ENCODE data around the gene NTRK3.
"Not testable (repeated sequence)": the region's sequence is repeated elsewhere in the genome, so short reads cannot be mapped to it uniquely, and the experiment has no call there.

NTRK3 gene

GRCh38 chr15:87866961-87867360 is 389.6 kb downstream of the NTRK3 start:
- DNase-seq: no peak

- DNase-seq: no peak
These were observed 393.4 kb downstream of the NTRK3 start for GRCh38 chr15:87863152-87863551.

GRCh38 chr15:87860743-87861142 is 395.8 kb downstream of the NTRK3 start:
- no peak for DNase-seq

- DNase-seq: no peak
These were observed 397.9 kb downstream of the NTRK3 start for GRCh38 chr15:87858651-87859050.

GRCh38 chr15:87851497-87851896 is 405.0 kb downstream of the NTRK3 start:
- no peak for DNase-seq

GRCh38 chr15:87850916-87851315 is 405.6 kb downstream of the NTRK3 start:
- no peak for DNase-seq

- no peak for DNase-seq
These were observed 407.4 kb downstream of the NTRK3 start for GRCh38 chr15:87849181-87849580.

- DNase-seq: no peak
These were observed 408.5 kb downstream of the NTRK3 start for GRCh38 chr15:87848012-87848411.

- no peak for DNase-seq
These were observed 409.8 kb downstream of the NTRK3 start for GRCh38 chr15:87846746-87847145.

- no peak for DNase-seq
These were observed 413.2 kb downstream of the NTRK3 start for GRCh38 chr15:87843312-87843711.

GRCh38 chr15:87841426-87841998 is 415.0 kb downstream of the NTRK3 start:
- DNase-seq: no peak

GRCh38 chr15:87835830-87836229 is 420.7 kb downstream of the NTRK3 start:
- not testable (repeated sequence) for DNase-seq

GRCh38 chr15:87833333-87833732 is 423.2 kb downstream of the NTRK3 start:
- DNase-seq: not testable (repeated sequence)

GRCh38 chr15:87829332-87830050 is 427.0 kb downstream of the NTRK3 start:
- DNase-seq: no peak

- DNase-seq: no peak
These were observed 427.9 kb downstream of the NTRK3 start for GRCh38 chr15:87828608-87829007.

GRCh38 chr15:87827131-87827530 is 429.4 kb downstream of the NTRK3 start:
- DNase-seq: no peak

- DNase-seq: no peak
These were observed 430.3 kb downstream of the NTRK3 start for GRCh38 chr15:87826119-87826747.

- no peak for DNase-seq
These were observed 437.8 kb downstream of the NTRK3 start for GRCh38 chr15:87818756-87819155.

- no peak for DNase-seq
These were observed 439.0 kb downstream of the NTRK3 start for GRCh38 chr15:87817553-87817952.

GRCh38 chr15:87816811-87817210 is 439.7 kb downstream of the NTRK3 start:
- DNase-seq: no peak

GRCh38 chr15:87816016-87816415 is 440.5 kb downstream of the NTRK3 start:
- DNase-seq: no peak

All from activated CD4-positive, alpha-beta T cell treated with anti-CD3 and anti-CD28 coated beads for 1 hour (primary cell).